Common myeloid progenitor, CD34-positive (primary cell): Measurements from ENCODE around the gene GPR173.

Experiments used
- CTCF ChIA-PET: fragments of 350-600 bp; sonication (Branson Sonifier 250); formaldehyde crosslinking; loops from one replicate; lab custom pipeline; 2021; ENCODE audit warnings: antibody characterized with exemption; lab: Charles Lee
- POLR2A ChIA-PET: fragments of 350-600 bp; sonication (Branson Sonifier 250); formaldehyde crosslinking; loops from one replicate; lab custom pipeline; 2021; ENCODE audit warnings: antibody characterized with exemption; lab: Charles Lee
- DNase-seq, 3 donors: peaks; one replicate each; pipeline versions ENCODE4 v3.0.0 to v3.0.0-alpha.2; 2013
- H3K27ac ChIP-seq, 2 experiments: 1 replicate in 1 of 2; 2 replicates in 1 of 2; pipeline ENCODE4 v1.7.0; 2013; ENCODE audit warnings: inconsistent platforms in 2 of 2, low read length in 2 of 2, mild to moderate bottlenecking in 2 of 2, low read depth in 1 of 2, moderate library complexity in 1 of 2; ENCODE audit not compliant: severe bottlenecking in 2 of 2, insufficient read depth in 1 of 2, poor library complexity in 1 of 2
- H3K27me3 ChIP-seq, 5 experiments: replicated peaks in 2 of 5; 1 replicate in 3 of 5; 2 replicates in 2 of 5; pipeline versions ENCODE4 v1.6.1 to v1.7.0; 2013; ENCODE audit warnings: low read length in 4 of 5, mild to moderate bottlenecking in 2 of 5, moderate library complexity in 2 of 5, inconsistent platforms in 1 of 5; ENCODE audit not compliant: insufficient read depth in 5 of 5, control insufficient read depth in 4 of 5
- H3K36me3 ChIP-seq, 4 experiments: 1 replicate in 2 of 4; 2 replicates in 2 of 4; pipeline versions ENCODE4 v1.6.1 to v1.7.0; 2013; ENCODE audit warnings: low read length in 3 of 4, control low read depth in 1 of 4, mild to moderate bottlenecking in 1 of 4; ENCODE audit not compliant: control insufficient read depth in 4 of 4, insufficient read depth in 4 of 4
- H3K4me1 ChIP-seq, 4 experiments: 1 replicate in 3 of 4; 2 replicates in 1 of 4; pipeline versions ENCODE4 v1.6.1 to v1.7.1; 2013; ENCODE audit warnings: low read length in 3 of 4, mild to moderate bottlenecking in 3 of 4, control low read depth in 1 of 4, inconsistent platforms in 1 of 4, moderate library complexity in 1 of 4; ENCODE audit not compliant: control insufficient read depth in 4 of 4, insufficient read depth in 4 of 4; ENCODE audit errors: control extremely low read depth in 1 of 4
- H3K4me3 ChIP-seq, 7 experiments: 1 replicate in 4 of 7; 2 replicates in 3 of 7; pipeline versions ENCODE4 v1.5.1 to v1.7.0; 2013; ENCODE audit warnings: mild to moderate bottlenecking in 7 of 7, low read length in 6 of 7, moderate library complexity in 6 of 7, inconsistent platforms in 2 of 7, low read depth in 2 of 7, control low read depth in 1 of 7; ENCODE audit not compliant: insufficient read depth in 4 of 7, control insufficient read depth in 1 of 7; ENCODE audit errors: extremely low read depth in 1 of 7
- H3K9me3 ChIP-seq, 5 experiments: 1 replicate in 4 of 5; 2 replicates in 1 of 5; pipeline versions ENCODE4 v1.6.1 to v1.7.1; 2013; ENCODE audit warnings: low read length in 4 of 5, mild to moderate bottlenecking in 2 of 5, inconsistent platforms in 1 of 5, low read depth in 1 of 5, moderate library complexity in 1 of 5; ENCODE audit not compliant: control insufficient read depth in 4 of 5, insufficient read depth in 2 of 5; ENCODE audit errors: control extremely low read depth in 1 of 5
- WGBS: methylation state at CpG from one replicate; pipeline ENCODE4 v1.1.5; 2013; ENCODE audit not compliant: insufficient coverage; 5-methylcytosine and 5-hydroxymethylcytosine counted together

GPR173 gene

DNA sequence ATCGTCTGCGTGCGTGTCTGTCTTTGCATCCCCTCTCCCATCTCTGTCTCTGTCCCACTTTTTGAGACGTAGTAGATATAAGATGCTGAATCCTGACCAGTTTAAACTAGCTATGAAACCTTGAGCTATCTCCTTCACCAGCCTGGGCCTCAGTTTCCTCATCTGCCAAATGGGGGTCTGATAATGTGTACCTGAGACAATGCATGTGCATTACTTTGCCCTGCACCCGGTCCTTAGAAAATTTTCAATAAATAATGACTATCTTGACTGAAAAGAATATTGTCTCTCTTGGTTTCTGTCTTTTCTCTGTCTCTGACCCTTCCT is 46.0 kb downstream of the GPR173 start:
- DNase-seq, result no peak
- H3K4me3 ChIP-seq, result peak overlapping the region; percentile 61 to 89 (median 72)
- POLR2A ChIA-PET, result interaction anchor here (0.6 kb wide), 1 partner anchor 1714 kb away, joined by 4 read pairs; no protein-coding TSS in a partner anchor
- 20% methylated on average over 2 of the region's 5 CpGs for WGBS
- no peaks in the 10 kb centered on the region for H3K9me3 ChIP-seq
- peaks cover 0 to 26% (median 0%) of the 10 kb centered on the region in 5 experiments for H3K27me3 ChIP-seq
- CTCF ChIA-PET, result interaction anchor here (0.6 to 1.3 kb wide), 3 partner anchors 19 to 23 kb away, joined by 3 read pairs; no protein-coding TSS in a partner anchor
- peaks cover 0 to 5% (median 0%) of the 10 kb centered on the region in 4 experiments for H3K36me3 ChIP-seq
- H3K4me1 ChIP-seq, result peaks cover 3 to 14% (median 8%) of the 10 kb centered on the region in 4 experiments
- peak overlapping the region in 1 of 2 experiments; percentile 64 for H3K27ac ChIP-seq

DNA sequence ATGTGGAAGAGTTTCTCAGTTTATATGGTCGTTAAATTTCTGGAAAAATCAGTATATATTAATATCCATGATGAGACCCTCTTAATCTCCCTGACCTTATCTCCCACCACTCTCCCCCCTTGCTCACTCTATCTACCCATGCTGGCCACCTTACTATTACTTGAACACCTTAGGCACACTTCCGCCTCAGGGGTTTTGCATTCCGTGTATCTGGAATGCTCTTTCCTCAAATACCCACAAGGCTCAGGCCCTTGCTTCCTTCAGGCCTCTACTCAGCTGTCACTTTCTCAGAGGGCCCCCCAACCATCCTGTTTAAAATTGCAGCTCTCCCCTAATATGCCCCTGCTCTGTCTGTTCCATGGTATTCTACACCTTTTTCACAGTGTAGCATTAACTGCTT is 47.2 kb downstream of the GPR173 start:
- no peak overlapping the region for H3K4me3 ChIP-seq
- CTCF ChIA-PET, result no interaction called here
- no peaks in the 10 kb centered on the region for H3K9me3 ChIP-seq
- H3K4me1 ChIP-seq, result peaks cover 3 to 14% (median 8%) of the 10 kb centered on the region in 4 experiments
- H3K36me3 ChIP-seq, result peaks cover 0 to 8% (median 0%) of the 10 kb centered on the region in 4 experiments
- H3K27me3 ChIP-seq, result peaks cover 0 to 26% (median 0%) of the 10 kb centered on the region in 5 experiments
- no peak overlapping the region for H3K27ac ChIP-seq
- WGBS, result 69% methylated on average over 2 of the region's 3 CpGs
- POLR2A ChIA-PET, result no interaction called here
- no peak for DNase-seq

DNA sequence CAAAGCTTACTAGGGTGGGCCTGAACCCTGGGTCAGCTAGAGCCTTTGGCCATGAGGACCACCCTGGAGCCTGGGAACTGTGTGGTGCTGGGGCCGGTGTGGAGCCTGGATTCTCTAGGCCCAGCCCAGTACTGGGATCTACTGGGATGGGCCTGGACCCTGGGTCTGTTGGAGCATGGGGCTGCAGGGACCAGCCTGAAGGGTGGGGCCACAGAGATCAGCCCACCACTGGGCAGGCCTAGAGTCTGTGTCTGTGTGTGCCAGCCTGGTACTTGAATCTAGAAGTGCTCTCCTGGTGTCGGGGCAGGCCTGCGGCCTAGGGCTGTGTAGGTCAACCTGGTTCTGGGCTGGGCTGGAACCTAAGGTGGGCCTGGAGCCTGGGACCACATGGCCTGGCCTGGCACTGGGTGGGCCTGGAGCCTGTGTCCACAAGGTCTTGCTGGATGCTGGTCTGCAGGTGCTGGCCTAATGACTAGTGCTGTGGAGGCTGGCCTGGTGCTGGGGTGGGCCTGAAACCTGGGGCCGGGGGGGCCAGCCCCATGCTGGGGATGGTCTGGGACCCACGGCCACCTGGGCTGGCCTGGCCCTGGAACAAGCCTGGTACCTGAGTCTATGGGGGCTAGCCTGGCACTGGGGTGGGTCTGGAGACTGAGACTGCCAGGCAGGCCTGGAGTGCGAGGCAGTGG is 66.4 kb downstream of the GPR173 start:
- CTCF ChIA-PET, result no interaction called here
- H3K27ac ChIP-seq, result no peak overlapping the region
- no peaks in the 10 kb centered on the region for H3K27me3 ChIP-seq
- H3K36me3 ChIP-seq, result peaks cover 0 to 4% (median 0%) of the 10 kb centered on the region in 4 experiments
- POLR2A ChIA-PET, result no interaction called here
- DNase-seq, result no peak
- H3K4me1 ChIP-seq, result peaks cover 0 to 5% (median 0%) of the 10 kb centered on the region in 4 experiments
- no peaks in the 10 kb centered on the region for H3K9me3 ChIP-seq
- H3K4me3 ChIP-seq, result no peak overlapping the region
- 96% methylated on average over 5 of the region's 6 CpGs for WGBS

DNA sequence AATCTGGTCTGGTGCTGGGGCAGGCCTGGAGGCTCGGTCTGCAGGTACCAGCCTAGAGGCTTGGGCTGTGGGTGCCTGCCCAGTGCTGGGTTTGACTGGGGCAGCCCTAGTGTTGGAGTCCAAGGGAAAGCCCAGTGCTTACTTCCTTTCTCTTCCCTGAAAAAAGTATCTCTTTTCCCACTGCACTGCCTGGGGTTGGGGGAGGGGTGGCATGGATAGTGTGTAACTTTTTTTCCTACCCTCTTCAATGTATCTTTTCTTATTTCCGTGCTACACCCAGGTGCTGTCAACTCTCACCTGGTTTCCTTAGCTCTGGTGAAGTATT is 66.9 kb downstream of the GPR173 start:
- Histone ChIP-seq H3K27me3 (no peaks in the 10 kb centered on the region), H3K27ac (no peak overlapping the region), H3K9me3 (no peaks in the 10 kb centered on the region), H3K36me3 (peaks cover 0 to 4% (median 0%) of the 10 kb centered on the region in 4 experiments), H3K4me1 (peaks cover 0 to 5% (median 0%) of the 10 kb centered on the region in 4 experiments), H3K4me3 (no peak overlapping the region)
- ChIA-PET POLR2A (no interaction called here), CTCF (no interaction called here)
- WGBS, result 88% methylated on average over 1 of the region's 2 CpGs
- DNase-seq, result no peak

DNA sequence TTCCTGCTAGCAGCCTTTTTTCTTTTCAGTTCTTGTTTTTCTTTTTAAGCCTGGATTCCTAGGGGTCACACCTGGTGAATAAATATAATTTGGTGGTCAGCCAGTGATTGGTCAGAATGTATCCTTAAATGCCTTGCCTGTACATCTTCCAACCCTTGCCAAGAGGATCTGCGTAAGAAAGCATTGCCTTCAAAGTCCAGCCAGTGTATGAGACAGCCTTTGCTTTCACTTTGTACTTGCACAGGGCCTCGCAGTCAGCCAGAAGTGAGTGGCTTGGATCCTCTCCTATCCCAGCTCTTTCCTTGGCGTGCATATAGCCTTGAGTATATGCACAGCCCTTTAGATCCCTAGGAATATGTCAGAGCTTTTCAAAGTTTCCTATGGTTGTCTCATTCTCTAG is 67.5 kb downstream of the GPR173 start:
- ChIA-PET POLR2A (no interaction called here), CTCF (no interaction called here)
- peaks cover 0 to 5% (median 0%) of the 10 kb centered on the region in 4 experiments for H3K4me1 ChIP-seq
- peak in 1 of 3 donors; percentile 17 for DNase-seq
- no peaks in the 10 kb centered on the region for H3K9me3 ChIP-seq
- H3K4me3 ChIP-seq, result peak overlapping the region in 2 of 7 experiments; percentile 5 to 48
- peaks cover 0 to 4% (median 0%) of the 10 kb centered on the region in 4 experiments for H3K36me3 ChIP-seq
- H3K27ac ChIP-seq, result no peak overlapping the region
- H3K27me3 ChIP-seq, result no peaks in the 10 kb centered on the region
- 43% methylated on average over 3 of the region's 3 CpGs for WGBS

DNA sequence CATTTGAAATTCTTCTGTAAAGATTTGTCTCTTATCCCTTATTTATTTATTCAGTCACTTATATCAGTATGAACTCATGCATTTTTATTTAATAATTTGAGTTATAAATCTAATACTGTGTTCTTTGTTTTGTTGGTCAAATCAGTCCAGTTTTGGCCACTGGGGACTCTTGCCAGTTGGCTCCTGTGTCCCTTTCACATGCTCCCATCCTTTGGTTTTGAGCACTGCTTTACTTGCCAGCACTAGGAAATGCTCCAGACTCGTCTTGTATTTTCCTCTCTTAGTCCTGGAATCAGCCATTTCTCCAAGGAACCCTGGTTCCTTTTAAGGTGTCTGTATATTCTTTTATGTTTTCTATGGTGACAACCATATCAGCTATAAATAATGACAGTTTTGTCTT is 73.4 kb downstream of the GPR173 start:
- H3K4me1 ChIP-seq, result no peaks in the 10 kb centered on the region
- H3K9me3 ChIP-seq, result no peaks in the 10 kb centered on the region
- H3K27me3 ChIP-seq, result peaks cover 0 to 7% (median 0%) of the 10 kb centered on the region in 5 experiments
- POLR2A ChIA-PET, result no interaction called here
- CTCF ChIA-PET, result no interaction called here
- no CpG with 5 or more reads among the region's 1 CpG for WGBS
- no peak for DNase-seq
- H3K27ac ChIP-seq, result no peak overlapping the region
- H3K4me3 ChIP-seq, result no peak overlapping the region
- peaks cover 0 to 3% (median 0%) of the 10 kb centered on the region in 4 experiments for H3K36me3 ChIP-seq

DNA sequence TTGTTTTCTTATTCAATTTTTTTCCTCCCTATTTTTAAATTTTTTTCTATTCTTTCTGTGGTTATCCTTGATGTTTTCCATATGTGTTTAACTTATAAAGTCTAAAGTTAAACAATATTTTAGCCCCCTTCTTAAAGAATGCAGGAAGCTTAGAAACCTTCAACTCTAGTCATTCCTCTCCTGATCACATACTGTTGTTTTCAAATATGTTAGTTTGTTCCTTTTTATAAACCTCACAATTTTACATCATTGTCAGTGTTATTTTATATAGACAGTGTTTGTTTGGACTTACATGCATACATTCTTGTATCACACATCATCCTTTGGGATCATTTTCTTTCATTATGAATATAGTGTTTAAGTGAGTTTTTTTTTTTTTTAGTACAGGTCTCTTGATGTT is 76.9 kb downstream of the GPR173 start:
- POLR2A ChIA-PET, result no interaction called here

More for the DNA sequence above, 76.9 kb downstream of the GPR173 start:
- DNase-seq, result no peak
- Histone ChIP-seq H3K4me1 (no peaks in the 10 kb centered on the region), H3K4me3 (no peak overlapping the region), H3K9me3 (no peaks in the 10 kb centered on the region), H3K27me3 (peaks cover 0 to 17% (median 0%) of the 10 kb centered on the region in 5 experiments), H3K36me3 (peaks cover 0 to 3% (median under 1%) of the 10 kb centered on the region in 4 experiments), H3K27ac (no peak overlapping the region)
- CTCF ChIA-PET, result no interaction called here
